CD4-positive, alpha-beta T cell treated with Interleukin-17A for 4 hours (primary cell): Measurements from ENCODE around the gene DBET.
"Not testable (repeated sequence)": the region's sequence is repeated elsewhere in the genome, so short reads cannot be mapped to it uniquely, and the experiment has no call there.

ENCODE experiments used
- DNase-seq: peaks from one replicate; pipeline ENCODE4 v3.0.0-alpha.2; 2020; ENCODE audit warnings: mixed read lengths

Gene DBET

DNA sequence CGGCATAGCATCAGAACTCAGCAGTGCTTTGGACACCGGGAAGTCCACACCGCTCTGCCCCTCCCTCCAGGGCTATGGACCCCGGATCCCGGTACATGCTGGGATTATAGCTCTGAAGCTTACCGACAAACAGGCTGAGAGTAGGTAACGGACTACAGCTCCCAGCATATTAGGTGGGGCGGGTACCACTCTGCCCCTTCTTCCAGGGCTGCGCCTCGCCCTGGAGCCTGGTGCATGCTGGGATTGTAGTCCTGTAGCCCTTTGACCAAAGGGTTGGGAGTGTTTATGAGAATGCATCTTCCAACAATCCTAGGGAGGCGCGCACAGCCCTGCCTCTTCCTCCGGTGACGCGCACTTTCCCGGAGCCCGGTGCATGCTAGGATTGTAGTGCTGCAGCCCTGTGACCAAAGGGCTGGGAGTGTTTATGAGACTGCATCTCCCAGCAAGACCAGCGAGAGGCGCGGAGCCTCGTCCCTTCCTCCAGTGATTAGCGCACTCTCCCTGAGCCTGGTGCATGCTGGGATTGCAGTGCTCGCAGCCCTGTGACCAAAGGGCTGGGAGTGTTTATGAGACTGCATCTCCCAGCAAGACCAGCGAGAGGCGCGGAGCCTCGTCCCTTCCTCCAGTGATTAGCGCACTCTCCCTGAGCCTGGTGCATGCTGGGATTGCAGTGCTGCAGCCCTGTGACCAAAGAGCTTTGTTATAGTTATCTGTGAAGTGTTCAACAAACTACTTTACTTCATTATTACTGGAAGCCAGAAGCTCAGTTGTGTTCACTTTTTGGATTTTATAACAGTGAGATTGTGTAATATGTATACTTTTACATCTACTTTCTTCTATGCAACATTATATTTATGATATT, 14.7 kb upstream of the DBET start:
- not testable (repeated sequence) for DNase-seq

DNA sequence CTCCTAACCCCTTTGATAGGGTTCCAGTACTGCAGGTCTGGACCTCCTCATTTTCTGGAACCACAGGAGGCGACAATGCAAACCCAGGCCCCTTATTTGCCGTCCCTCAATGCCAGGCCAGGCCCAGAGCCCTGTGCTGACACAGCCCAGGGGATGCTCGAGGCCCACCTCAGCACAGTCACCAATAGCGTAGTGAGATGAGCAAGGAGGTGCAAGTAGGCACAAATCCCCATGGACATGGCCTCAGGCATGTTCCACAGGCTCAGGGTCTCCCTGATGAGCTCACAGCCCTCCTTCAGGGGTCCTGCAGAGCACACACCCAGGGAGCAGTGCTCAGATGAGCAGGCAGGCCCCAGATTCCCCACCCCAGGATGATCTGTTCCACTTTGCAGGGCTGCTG, 5.3 kb upstream of the DBET start:
- not testable (repeated sequence) for DNase-seq

DNA sequence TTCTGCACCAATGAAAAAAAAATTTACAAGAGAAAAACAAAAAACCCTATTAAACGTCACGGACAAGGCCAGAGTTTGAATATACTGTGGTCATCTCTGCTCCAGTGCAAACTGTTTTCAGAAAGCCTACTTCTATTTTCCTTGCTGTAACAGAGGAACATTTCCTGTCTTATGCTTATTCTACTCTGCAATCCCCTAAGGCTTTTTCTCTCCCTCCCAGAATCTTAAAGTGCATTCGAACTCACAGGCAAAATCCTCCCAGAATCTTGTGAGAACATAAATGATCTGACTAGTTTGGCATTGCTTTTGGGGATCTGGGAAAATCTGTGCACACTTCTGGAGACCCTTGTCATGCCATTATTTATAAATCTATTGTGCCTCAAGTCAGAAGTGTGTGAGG, 503 bp downstream of the DBET start:
- not testable (repeated sequence) for DNase-seq

DNA sequence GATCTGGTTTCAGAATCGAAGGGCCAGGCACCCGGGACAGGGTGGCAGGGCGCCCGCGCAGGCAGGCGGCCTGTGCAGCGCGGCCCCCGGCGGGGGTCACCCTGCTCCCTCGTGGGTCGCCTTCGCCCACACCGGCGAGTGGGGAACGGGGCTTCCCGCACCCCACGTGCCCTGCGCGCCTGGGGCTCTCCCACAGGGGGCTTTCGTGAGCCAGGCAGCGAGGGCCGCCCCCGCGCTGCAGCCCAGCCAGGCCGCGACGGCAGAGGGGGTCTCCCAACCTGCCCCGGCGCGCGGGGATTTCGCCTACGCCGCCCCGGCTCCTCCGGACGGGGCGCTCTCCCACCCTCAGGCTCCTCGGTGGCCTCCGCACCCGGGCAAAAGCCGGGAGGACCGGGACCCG, 4.0 kb downstream of the DBET start:
- DNase-seq: peak; percentile 2

- DNase-seq: not testable (repeated sequence)
Observed at GRCh38 chr4:190093052-190093451, 28.8 kb downstream of the DBET start.

DNA sequence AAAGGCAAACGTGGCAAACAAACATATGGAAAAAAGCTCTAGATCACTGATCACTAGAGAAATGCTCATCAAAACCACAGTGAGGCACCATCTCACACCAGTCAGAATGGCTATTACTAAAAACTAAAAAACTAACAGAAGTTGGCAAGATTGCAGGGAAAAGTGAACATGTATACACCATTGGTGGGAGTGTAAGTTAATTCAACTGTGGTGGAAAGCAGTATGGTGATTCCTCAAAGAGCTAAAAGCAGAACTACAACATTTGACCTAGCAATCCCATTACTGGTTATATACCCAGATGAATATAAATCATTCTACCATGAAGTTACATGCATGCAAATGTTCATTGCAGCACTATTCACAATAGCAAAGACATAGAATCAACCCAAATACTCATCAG, 29.7 kb downstream of the DBET start:
- not testable (repeated sequence) for DNase-seq

DNA sequence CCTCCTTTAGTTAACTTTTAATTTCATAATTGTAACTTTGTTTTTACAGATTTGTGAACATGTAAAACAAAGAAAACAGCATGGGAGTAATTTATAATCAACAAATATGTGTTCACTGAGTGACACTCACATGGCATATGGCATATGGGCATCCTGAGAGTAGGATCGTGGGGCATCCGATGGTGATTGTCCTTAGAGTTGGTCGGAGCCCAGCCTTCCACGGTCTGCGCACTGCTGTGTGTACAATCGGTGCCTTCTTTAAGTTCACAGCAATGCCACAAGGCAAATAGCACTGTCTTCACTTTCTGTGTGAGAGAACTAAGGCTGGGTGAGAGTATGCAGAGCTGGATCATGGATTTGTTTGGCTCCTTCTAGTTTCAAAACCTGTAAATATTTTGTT, 31.0 kb downstream of the DBET start:
- not testable (repeated sequence) for DNase-seq

DNA sequence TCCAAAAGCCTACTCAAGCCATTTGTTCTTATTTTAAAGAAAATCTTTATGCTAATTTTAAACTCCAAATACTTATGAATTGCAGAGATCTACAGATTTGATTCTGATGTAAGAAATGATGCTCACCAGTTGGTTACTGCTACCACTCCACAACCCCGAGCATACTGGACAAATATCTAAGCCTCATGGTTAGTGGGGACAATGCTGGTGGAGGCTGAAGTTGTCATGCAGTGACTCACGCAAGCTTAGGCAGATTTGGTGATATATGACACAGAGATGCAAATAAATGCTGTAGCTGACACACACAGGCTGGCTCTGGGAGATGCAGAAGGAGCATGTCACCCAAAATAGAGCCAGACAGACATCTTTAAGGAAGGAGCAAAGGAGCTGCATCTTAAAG, 35.3 kb downstream of the DBET start:
- not testable (repeated sequence) for DNase-seq

GRCh38 chr4:190101525-190101924, 37.2 kb downstream of the DBET start:
- not testable (repeated sequence) for DNase-seq

GRCh38 chr4:190106191-190106590, 41.9 kb downstream of the DBET start:
- DNase-seq: not testable (repeated sequence)

DNA sequence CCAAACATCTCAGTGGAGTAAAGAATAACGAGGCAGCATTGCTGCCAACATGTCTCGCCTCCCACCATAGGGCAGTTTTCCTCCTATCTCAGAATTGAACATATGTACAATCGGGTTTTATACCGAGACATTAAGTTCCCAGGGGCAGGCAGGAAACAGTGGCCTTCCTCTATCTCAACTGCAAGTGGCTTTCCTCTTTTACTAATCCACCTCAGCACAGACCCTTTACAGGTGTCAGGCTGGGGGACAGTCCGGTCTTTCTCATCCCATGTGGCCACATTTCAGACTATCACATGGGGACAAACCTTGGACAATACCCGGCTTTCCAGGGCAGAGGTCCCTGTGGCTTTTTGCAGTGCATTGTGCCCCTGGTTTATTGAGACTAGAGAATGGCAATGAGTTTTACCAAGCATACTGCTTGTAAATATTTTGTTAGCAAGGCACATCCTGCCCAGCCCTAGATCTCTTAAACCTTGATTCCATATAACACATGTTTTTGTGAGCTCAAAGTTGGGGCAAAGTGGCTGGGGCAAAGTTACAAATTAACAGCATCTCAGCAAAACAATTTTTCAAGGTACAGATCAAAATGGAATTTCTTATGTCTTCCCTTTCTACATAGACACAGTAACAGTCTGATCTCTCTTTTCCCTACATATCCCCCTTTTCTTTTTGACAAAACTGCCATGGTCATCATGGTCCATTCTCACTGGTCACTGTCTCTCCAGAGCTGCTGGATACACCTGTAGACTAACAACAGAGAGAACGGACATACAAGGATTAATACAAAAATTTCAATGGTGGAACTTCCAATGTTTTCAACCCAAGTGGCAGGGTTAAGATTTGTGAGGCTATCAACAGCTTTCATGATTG, 42.5 kb downstream of the DBET start:
- DNase-seq: not testable (repeated sequence)

DNA sequence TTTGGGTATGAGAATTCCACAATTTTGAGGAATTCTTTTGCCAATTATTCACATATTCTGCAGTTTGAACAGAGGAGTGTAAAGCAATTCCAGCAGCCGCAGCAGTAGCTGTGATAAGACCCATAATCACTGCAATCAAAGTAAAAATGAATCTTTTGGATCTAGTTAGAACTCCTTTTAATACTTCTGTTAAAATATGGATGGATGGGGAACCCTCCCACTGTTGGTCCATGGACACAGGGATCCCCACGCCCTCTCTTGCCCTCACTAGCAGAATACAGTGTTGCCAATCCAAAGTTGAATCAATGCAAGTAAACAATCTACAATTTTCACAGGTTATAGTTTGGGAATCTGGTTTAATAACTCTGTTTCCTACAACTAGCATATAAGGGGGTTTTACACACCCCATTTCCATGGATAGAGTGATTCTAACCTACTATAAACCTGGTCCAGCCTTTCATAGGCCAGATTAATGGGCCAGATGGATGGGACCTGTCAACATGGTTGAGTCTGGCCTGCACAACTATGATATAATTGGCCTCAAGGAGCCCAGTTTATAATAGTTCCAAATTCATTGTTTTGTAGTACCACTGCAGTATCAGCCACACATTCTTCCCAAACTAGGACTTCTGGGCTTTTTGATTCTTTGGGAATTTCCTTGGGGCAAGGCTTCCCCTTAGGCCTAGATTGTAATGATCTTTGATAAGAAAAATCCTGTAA, 43.6 kb downstream of the DBET start:
- DNase-seq: not testable (repeated sequence)

GRCh38 chr4:190108756-190109155, 44.5 kb downstream of the DBET start:
- DNase-seq: not testable (repeated sequence)

DNA sequence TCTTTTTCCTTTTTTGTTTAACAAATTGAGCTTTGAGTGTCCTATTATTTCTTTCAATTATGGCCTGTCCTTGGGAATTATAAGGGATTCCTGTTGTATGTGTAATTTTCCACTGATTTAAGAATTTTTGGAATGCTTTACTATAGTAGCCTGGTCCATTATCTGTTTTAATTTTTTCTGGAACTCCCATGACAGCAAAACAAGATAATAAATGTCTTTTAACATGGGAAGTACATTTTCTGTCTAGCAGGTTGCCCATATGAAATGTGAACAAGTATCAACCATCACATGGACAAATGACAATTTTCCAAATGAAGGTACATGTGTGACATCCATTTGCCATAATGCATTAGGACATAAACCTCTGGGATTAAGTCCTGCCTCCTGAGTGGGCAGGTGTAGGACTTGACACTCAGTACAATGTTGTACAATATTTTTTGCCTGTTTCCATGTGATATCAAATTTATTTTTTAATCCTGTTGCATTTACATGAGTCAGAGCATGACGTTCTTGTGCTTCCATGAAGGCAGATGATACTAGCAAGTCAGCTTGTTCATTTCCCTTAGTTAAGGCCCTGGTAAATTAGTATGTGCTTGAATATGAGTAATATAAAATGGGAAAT, 45.2 kb downstream of the DBET start:
- not testable (repeated sequence) for DNase-seq

- not testable (repeated sequence) for DNase-seq
Observed at GRCh38 chr4:190110033-190110432, 45.7 kb downstream of the DBET start.

DNA sequence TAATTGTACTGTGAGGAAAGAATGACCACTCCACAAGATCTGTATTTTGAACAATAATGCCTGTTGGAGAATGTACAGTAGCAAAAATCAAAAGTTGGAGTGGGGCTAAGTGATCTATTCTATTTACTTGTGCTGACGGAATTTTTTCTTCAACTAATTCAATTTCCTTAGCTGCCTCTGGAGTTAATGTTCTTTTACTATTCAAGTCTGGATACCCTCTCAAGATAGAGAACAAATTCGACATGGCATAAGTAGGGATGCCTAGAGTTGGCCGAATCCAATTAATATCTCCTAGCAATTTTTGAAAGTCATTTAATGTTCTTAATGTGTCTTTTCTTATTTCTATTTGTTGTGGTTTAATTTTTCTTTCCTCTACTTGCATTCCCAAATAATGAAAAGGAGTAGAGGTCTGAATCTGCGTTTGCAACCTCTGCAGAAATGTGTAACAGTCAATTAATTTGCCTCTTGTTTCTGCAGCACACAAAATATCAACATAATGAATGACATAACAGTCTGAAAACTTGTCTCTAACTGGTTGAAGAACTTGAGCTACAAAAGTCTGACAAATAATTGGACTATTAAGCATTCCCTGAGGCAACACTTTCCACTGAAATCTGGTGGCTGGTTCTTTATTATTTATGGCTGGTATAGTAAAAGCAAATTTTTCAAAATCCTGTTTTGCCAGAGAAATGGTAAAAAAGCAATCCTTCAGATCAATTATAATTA, 46.4 kb downstream of the DBET start:
- DNase-seq: not testable (repeated sequence)

GRCh38 chr4:190112879-190113278, 48.6 kb downstream of the DBET start:
- DNase-seq: not testable (repeated sequence)

GRCh38 chr4:190114991-190115390, 50.7 kb downstream of the DBET start:
- DNase-seq: not testable (repeated sequence)
